ENCODE results near the gene MAPKBP1. TPM values are rescaled to one million over a fixed set of nuclear protein-coding genes. Genes with fewer than 3 reads are reported as not detected.

Gene MAPKBP1
- total RNA-seq, 2 experiments from 2014 or later = 16.1 to 16.6 TPM

- CTCF ChIA-PET = interaction anchor here (0.6 to 6.8 kb wide), 7 partner anchors 8 to 1131 kb away, joined by 3 to 283 read pairs (median 3); partner anchors contain the start of genes MAPKBP1 and TYRO3
- Mint-ChIP-seq H3K27ac (no peak overlapping the region), H3K27me3 (no peaks in the 10 kb centered on the region)
Measured at GRCh38 chr15:41809121-41809520, 34.8 kb downstream of the MAPKBP1 start.

DNA sequence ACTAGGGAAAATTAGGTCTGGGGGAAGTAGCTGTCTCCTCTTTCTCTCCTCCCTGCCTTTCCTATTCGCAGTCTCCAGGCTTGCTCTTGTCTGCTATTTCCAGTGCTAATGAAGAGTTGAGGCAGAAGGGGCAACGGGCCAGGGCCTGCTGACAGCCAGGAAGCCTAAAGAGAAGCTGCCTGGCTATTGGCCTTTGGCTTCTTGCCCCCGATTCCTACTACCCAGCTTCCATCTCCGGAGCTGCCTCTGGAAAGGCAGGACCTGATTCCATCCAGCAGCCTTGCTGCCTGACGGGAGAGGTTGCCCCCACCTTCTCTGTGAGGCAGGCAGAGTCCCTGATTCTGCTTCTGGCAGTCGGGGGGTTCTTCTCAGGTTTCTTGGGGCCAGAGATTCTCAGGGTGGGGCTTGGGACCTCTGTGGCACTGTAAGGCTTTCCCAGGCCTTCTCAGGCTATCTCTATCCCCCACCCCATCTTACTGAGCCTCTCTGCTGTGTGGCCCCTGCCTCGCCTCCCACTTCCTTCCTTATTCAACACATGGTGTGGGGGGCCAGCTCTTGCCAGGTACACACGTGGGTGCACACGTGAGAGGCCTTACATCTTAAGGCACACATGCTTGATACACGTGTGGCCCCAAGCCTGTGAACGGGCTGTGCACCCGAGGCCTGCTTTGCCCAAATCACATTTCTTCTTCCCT, 35.4 kb downstream of the MAPKBP1 start:
- intact Hi-C loops (cut with micrococcal nuclease) = loop anchor here (2.0 to 5.0 kb wide), 2 partner anchors 207 to 343 kb away; no protein-coding TSS in a partner anchor

More at GRCh38 chr15:41809121-41809520, 34.8 kb downstream of the MAPKBP1 start:
- Mint-ChIP-seq H3K36me3 (no peaks in the 10 kb centered on the region), H3K4me1 (ENCODE audit: low read depth) (peaks cover 10% of the 10 kb centered on the region), H3K9me3 (no peaks in the 10 kb centered on the region), H3K4me3 (no peak overlapping the region)
- no peak for DNase-seq
- POLR2A ChIA-PET = interaction anchor here (0.6 kb wide), 1 partner anchor 1653 kb away, joined by 3 read pairs; no protein-coding TSS in a partner anchor
- intact Hi-C loops (cut with micrococcal nuclease) = no loop called here

GRCh38 chr15:41810651-41811431, 36.6 kb downstream of the MAPKBP1 start:
- intact Hi-C loops (cut with micrococcal nuclease) = loop anchor here (1.0 to 5.0 kb wide), 5 partner anchors 37 to 344 kb away; partner anchors contain the start of gene MAPKBP1
- Mint-ChIP-seq H3K27ac (no peak overlapping the region), H3K36me3 (no peaks in the 10 kb centered on the region), H3K4me3 (no peak overlapping the region), H3K4me1 (ENCODE audit: low read depth) (peaks cover 10% of the 10 kb centered on the region), H3K9me3 (no peaks in the 10 kb centered on the region), H3K27me3 (no peaks in the 10 kb centered on the region)
- CTCF ChIA-PET = interaction anchor here (0.5 to 6.8 kb wide), 26 partner anchors 9 to 345 kb away, joined by 3 to 283 read pairs (median 5); partner anchors contain the start of genes MAPKBP1, MGA, RPAP1 and TYRO3
- DNase-seq = no peak
- POLR2A ChIA-PET = interaction anchor here (1.5 kb wide), 1 partner anchor 36 kb away, joined by 4 read pairs; the partner anchor contains the start of gene MAPKBP1

More for the DNA sequence above, 35.4 kb downstream of the MAPKBP1 start:
- Mint-ChIP-seq H3K4me3 (no peak overlapping the region), H3K36me3 (no peaks in the 10 kb centered on the region), H3K4me1 (ENCODE audit: low read depth) (peaks cover 10% of the 10 kb centered on the region), H3K27me3 (no peaks in the 10 kb centered on the region), H3K27ac (no peak overlapping the region), H3K9me3 (no peaks in the 10 kb centered on the region)
- no peak for DNase-seq
- CTCF ChIA-PET = interaction anchor here (0.6 to 6.8 kb wide), 11 partner anchors 9 to 1132 kb away, joined by 3 to 283 read pairs (median 4); partner anchors contain the start of genes MAPKBP1 and TYRO3
- POLR2A ChIA-PET = interaction anchor here (0.6 kb wide), 1 partner anchor 1653 kb away, joined by 3 read pairs; no protein-coding TSS in a partner anchor

- peak; percentile 84 for DNase-seq
- Mint-ChIP-seq H3K4me3 (no peak overlapping the region), H3K36me3 (no peaks in the 10 kb centered on the region), H3K27me3 (no peaks in the 10 kb centered on the region), H3K27ac (no peak overlapping the region), H3K9me3 (no peaks in the 10 kb centered on the region), H3K4me1 (ENCODE audit: low read depth) (peaks cover 10% of the 10 kb centered on the region)
- ChIA-PET CTCF (interaction anchor here (0.8 to 6.8 kb wide), 35 partner anchors 9 to 346 kb away, joined by 3 to 283 read pairs (median 5); partner anchors contain the start of genes MAPKBP1, MGA, RPAP1 and TYRO3), POLR2A (interaction anchor here (1.3 to 1.5 kb wide), 2 partner anchors 37 kb away, joined by 4 read pairs; partner anchors contain the start of gene MAPKBP1)
- intact Hi-C loops (cut with micrococcal nuclease) = loop anchor here (1.0 to 5.0 kb wide), 5 partner anchors 37 to 345 kb away; partner anchors contain the start of gene MAPKBP1
Measured at GRCh38 chr15:41811432-41812195, 37.3 kb downstream of the MAPKBP1 start.

DNA sequence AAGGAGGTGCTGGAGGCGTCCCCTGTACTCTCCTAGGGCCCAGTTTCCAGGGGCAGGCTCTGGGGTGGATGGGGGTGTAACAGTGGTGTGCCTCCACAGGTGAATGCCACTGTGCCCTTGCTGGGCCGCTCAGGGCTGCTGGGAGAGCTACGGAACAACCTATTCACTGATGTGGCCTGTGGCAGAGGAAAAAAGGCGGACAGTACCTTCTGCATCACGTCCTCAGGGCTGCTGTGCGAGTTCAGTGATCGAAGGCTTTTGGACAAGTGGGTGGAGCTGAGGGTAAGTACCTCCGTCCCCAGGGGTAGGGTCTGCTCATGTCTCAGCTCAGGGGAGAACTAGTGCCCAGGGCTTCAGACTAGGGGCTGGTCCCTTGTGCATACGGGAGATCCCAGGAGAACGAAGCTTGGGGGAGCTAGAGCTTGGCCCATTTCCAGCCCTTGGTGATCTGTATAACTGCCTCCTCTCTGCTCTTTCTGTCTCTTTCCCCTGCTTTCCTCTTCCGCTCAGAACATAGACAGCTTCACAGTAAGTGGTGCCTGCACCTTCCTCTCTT, 38.6 kb downstream of the MAPKBP1 start:
- CTCF ChIA-PET = interaction anchor here (0.9 to 6.8 kb wide), 14 partner anchors 7 to 269 kb away, joined by 3 to 283 read pairs (median 6); partner anchors contain the start of genes MAPKBP1, RPAP1 and TYRO3
- H3K4me3 Mint-ChIP-seq = no peak overlapping the region

GRCh38 chr15:41813426-41813825, 39.1 kb downstream of the MAPKBP1 start:
- POLR2A ChIA-PET = interaction anchor here (0.5 kb wide), 1 partner anchor 59 kb away, joined by 3 read pairs; no protein-coding TSS in a partner anchor
- no peak overlapping the region for H3K4me3 Mint-ChIP-seq
- intact Hi-C loops (cut with micrococcal nuclease) = loop anchor here (5.0 kb wide), 1 partner anchor 211 kb away; no protein-coding TSS in a partner anchor
- peaks cover 10% of the 10 kb centered on the region for H3K4me1 Mint-ChIP-seq (ENCODE audit: low read depth)
- CTCF ChIA-PET = interaction anchor here (1.1 to 6.8 kb wide), 6 partner anchors 11 to 255 kb away, joined by 5 to 283 read pairs (median 9); partner anchors contain the start of genes MAPKBP1 and TYRO3
- DNase-seq = no peak
- no peaks in the 10 kb centered on the region for H3K9me3 Mint-ChIP-seq
- no peak overlapping the region for H3K27ac Mint-ChIP-seq
- peaks cover 1% of the 10 kb centered on the region for H3K36me3 Mint-ChIP-seq
- H3K27me3 Mint-ChIP-seq = no peaks in the 10 kb centered on the region

More for the DNA sequence above, 38.6 kb downstream of the MAPKBP1 start:
- Mint-ChIP-seq H3K9me3 (no peaks in the 10 kb centered on the region), H3K27ac (no peak overlapping the region), H3K36me3 (peaks cover 1% of the 10 kb centered on the region), H3K27me3 (no peaks in the 10 kb centered on the region), H3K4me1 (ENCODE audit: low read depth) (peaks cover 10% of the 10 kb centered on the region)
- POLR2A ChIA-PET = interaction anchor here (1.3 kb wide), 1 partner anchor 38 kb away, joined by 4 read pairs; the partner anchor contains the start of gene MAPKBP1
- no peak for DNase-seq
- intact Hi-C loops (cut with micrococcal nuclease) = loop anchor here (5.0 kb wide), 1 partner anchor 211 kb away; no protein-coding TSS in a partner anchor

GRCh38 chr15:41814534-41814933, 40.2 kb downstream of the MAPKBP1 start:
- POLR2A ChIA-PET = interaction anchor here (0.6 kb wide), 1 partner anchor 621 kb away, joined by 3 read pairs; no protein-coding TSS in a partner anchor
- intact Hi-C loops (cut with micrococcal nuclease) = loop anchor here (5.0 kb wide), 1 partner anchor 212 kb away; no protein-coding TSS in a partner anchor
- CTCF ChIA-PET = interaction anchor here (6.8 kb wide), 1 partner anchor 39 kb away, joined by 283 read pairs; the partner anchor contains the start of gene MAPKBP1
- Mint-ChIP-seq H3K36me3 (peaks cover 4% of the 10 kb centered on the region), H3K4me3 (no peak overlapping the region), H3K9me3 (no peaks in the 10 kb centered on the region), H3K27ac (no peak overlapping the region), H3K4me1 (ENCODE audit: low read depth) (peaks cover 10% of the 10 kb centered on the region), H3K27me3 (no peaks in the 10 kb centered on the region)
- no peak for DNase-seq

DNA sequence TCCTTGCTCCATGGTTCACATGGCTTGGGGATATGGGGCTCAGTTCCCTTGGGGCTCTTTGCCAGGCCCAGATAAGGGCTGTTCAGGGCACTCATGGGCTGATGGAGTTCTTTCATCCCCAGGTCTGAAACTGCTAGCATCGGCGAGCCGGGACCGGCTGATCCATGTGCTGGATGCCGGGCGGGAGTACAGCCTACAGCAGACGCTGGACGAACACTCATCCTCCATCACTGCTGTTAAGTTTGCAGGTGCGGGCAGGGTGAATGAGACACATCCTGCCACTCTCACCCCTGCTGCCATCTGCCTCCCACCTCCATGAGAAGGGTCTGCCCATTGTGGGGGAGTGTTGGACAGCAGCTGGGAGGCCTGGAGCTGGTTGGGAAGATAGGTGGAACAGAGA, 42.5 kb downstream of the MAPKBP1 start:
- peaks cover 4% of the 10 kb centered on the region for H3K36me3 Mint-ChIP-seq
- H3K4me3 Mint-ChIP-seq = no peak overlapping the region
- CTCF ChIA-PET = interaction anchor here (1.8 kb wide), 1 partner anchor 43 kb away, joined by 8 read pairs; the partner anchor contains the start of gene MAPKBP1
- H3K27ac Mint-ChIP-seq = no peak overlapping the region
- H3K27me3 Mint-ChIP-seq = no peaks in the 10 kb centered on the region
- H3K4me1 Mint-ChIP-seq (ENCODE audit: low read depth) = peaks cover 2% of the 10 kb centered on the region
- intact Hi-C loops (cut with micrococcal nuclease) = no loop called here
- POLR2A ChIA-PET = no interaction called here
- no peak for DNase-seq
- no peaks in the 10 kb centered on the region for H3K9me3 Mint-ChIP-seq

DNA sequence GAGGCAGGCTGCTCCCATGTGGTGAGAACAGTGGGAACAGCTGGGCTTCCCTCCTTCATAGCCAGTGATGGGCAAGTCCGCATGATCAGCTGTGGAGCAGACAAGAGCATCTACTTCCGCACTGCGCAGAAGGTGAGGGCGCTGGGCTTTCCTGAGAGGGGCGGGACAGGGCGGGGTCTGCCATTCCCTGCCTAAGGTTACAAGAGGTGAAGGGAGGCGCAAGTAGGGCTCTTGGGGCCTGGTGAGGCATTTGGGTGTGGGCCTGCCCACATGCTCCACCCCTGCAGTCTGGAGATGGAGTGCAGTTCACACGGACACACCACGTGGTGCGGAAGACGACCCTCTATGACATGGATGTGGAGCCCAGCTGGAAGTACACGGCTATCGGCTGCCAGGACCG, 43.0 kb downstream of the MAPKBP1 start:
- no peak for DNase-seq
- no peaks in the 10 kb centered on the region for H3K4me1 Mint-ChIP-seq (ENCODE audit: low read depth)
- ChIA-PET CTCF (interaction anchor here (1.8 kb wide), 1 partner anchor 44 kb away, joined by 8 read pairs; the partner anchor contains the start of gene MAPKBP1), POLR2A (no interaction called here)
- H3K27me3 Mint-ChIP-seq = no peaks in the 10 kb centered on the region
- no peak overlapping the region for H3K27ac Mint-ChIP-seq
- H3K9me3 Mint-ChIP-seq = no peaks in the 10 kb centered on the region
- intact Hi-C loops (cut with micrococcal nuclease) = no loop called here
- no peak overlapping the region for H3K4me3 Mint-ChIP-seq
- peaks cover 4% of the 10 kb centered on the region for H3K36me3 Mint-ChIP-seq

- CTCF ChIA-PET = interaction anchor here (1.8 kb wide), 1 partner anchor 44 kb away, joined by 8 read pairs; the partner anchor contains the start of gene MAPKBP1
- no peak for DNase-seq
- no peak overlapping the region for H3K27ac Mint-ChIP-seq
- no peak overlapping the region for H3K4me3 Mint-ChIP-seq
- no peaks in the 10 kb centered on the region for H3K27me3 Mint-ChIP-seq
- no peaks in the 10 kb centered on the region for H3K4me1 Mint-ChIP-seq (ENCODE audit: low read depth)
- H3K9me3 Mint-ChIP-seq = no peaks in the 10 kb centered on the region
- H3K36me3 Mint-ChIP-seq = peaks cover 4% of the 10 kb centered on the region
- POLR2A ChIA-PET = no interaction called here
- intact Hi-C loops (cut with micrococcal nuclease) = no loop called here
Measured at GRCh38 chr15:41817781-41818180, 43.5 kb downstream of the MAPKBP1 start.
